HG03280 (cell line): ENCODE results near the gene DOC2A.
"Not testable (repeated sequence)": the region's sequence is repeated elsewhere in the genome, so short reads cannot be mapped to it uniquely, and the experiment has no call there.

Source experiments
- ATAC-seq: cut with Tn5 transposase; IDR thresholded peaks from one replicate; pipeline ENCODE4 v1.9.1; 2021; ENCODE audit warnings: mild to moderate bottlenecking, moderate library complexity; ENCODE audit not compliant: unreplicated experiment

The DOC2A gene

DNA sequence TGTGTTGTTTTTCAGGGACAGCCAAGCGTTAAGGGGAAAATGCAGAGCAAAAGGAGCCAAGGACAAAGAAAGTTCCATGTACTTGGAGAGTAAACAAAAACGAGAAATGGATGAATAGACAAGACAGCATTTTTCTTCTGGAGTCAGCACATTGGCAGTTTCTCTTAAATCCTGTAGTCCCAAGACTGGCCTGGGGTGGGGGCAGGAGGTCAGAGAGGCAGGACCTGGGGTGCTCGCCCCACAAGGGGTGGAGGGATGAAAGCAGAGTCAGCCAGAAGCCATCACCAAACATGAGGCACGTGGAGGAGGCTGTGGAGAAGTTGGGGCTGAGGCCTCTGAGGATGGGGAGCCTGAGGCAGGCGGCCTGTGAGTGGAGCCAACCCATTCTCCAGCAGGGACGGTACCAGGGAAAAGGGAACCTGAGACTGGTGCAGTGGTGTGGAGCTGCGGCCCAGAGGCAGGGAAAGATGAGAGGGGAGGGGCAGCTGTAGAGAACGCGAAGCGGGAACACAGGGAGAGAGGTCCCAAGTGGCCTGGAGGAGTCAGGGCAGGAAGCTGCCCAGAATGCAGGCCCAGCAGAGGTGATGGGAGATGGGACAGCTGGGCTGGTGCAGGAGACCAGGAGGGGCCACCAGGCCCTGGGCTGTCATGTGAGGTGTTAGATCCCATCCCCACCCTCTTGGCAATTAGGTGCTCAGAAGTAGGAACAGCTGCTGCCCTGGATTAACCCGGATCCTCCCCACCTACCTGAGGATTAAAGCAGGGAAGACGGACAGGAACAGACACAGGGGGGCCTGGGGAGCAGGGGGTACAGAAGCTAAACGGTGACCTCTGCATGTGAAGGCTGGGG lies 17.0 kb upstream of the DOC2A start:
- no peak for ATAC-seq

- no peak for ATAC-seq
Measured at GRCh38 chr16:30026449-30026848, 15.6 kb upstream of the DOC2A start.

DNA sequence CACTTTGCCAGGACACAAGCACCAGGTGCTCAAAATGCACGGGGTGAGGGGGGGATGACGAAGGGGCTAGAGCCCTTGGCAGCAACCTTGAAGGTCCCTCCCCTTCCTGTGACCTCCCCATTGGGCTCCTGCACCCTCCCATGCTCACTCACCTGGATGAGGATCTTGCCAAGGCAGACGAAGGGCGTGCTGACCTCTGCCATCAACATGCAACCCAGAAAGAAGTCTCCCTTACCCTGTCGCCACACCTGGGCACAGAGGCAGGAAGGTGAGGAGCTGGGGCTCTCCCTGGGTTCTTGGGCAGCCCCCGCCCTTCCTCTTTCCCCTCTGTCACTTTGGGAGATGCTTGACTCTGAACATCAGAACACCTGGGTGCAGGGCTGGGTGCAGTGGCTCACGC lies 14.7 kb upstream of the DOC2A start:
- no peak for ATAC-seq

DNA sequence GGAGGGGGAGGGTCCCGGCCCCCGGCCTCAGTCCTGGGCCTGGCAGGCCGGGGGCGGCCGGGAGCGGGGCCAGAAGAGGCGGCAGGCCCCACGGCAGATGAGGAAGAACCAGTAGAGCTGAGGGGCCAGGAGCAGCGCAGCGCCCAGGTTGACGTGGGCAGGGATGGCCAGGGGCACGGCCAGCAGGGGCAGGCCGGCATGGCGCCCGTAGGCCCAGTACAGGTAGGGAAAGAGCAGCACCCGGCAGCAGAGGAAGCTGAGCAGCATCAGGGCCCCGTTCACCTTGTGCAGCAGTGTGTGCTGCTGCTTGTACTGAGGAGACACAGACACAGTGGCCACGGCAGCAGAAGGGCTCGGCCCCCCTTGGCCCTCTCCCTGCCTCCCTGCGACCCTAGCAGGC lies 14.3 kb upstream of the DOC2A start:
- ATAC-seq = no peak

DNA sequence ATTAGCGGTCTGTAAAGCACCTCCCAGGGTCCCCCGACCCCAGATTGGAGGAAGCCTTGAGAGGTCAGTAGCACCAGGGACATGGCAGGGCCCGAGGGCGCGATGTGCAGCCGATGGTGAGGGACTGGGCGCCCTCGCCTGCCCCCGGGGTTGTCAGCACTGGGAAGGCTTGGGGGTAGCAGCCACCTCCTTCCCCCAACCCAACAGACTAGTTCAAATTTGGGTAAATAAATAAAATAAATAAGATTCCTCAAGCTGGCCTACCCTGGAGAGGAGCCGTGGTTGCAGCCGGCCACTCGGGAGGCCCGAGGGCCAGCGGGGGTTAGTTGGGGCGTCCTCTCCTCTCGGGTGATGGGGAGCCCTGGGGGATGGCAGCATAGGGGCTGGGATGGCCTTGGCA lies 13.6 kb upstream of the DOC2A start:
- ATAC-seq = no peak

- no peak for ATAC-seq
Measured at GRCh38 chr16:30023586-30023985, 12.8 kb upstream of the DOC2A start.

DNA sequence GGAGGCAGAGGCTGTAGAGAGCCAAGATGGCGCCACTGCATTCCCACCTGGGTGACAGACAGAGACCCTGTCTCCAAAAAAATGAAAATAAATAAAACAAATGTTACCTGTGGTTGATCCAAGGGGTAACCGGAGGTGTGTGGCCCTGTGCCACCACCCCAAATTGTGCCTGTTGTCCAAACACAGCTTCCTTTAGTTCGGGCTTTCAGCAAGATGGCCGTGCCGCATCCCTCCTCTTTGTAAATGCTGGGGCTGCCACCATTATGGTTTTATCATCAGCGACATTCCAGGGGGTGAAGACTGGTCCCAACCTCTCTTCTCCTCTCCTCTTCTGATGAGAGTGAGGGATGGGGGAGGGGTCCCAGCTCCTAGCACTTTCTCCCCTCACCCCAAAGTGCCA lies 12.1 kb upstream of the DOC2A start, which contains the start of gene C16orf92:
Gene C16orf92 (plus strand): TSS at position 312 of the 400 bp plus-strand sequence. CDS start 143 bp downstream, outside the sequence.
- ATAC-seq = no peak

- ATAC-seq = no peak
Measured at GRCh38 chr16:30018731-30019158, 7.9 kb upstream of the DOC2A start.

GRCh38 chr16:30017937-30018336 lies 7.1 kb upstream of the DOC2A start:
- not testable (repeated sequence) for ATAC-seq

GRCh38 chr16:30017277-30017656 lies 6.4 kb upstream of the DOC2A start:
- ATAC-seq = no peak

DNA sequence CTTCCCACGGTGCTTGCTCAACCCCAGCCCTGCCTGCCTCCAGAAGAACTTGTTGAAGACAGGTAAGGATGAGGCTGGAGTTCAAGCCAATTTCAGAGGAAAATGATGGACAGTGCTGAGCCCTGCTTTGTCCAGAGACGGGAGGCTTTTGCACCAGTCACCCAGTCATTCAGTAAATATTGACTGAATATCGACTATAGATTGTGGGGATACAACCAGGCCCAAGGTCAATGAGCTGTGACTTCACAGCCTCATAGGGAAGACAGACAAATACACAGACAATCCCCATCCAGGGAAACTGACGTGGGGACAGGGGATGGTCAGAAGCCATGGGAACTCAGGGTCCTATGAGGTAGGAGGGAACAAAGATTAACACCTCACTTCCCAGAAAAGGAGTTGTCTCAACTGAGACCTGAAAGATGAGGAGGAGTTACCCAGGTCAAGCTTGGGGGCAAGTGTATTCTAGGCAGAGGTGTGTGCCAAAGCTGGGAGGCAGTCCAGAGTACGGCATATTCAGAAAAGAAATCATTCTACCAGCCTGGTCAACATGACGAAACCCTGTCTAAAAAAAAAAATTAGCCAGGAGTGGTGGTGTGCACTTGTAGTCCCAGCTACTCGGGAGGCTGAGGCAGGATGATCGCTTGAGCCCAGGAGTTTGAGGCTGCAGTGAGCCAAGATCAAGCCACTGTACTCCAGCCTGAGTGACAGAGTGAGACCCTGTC lies 5.9 kb upstream of the DOC2A start:
- ATAC-seq = no peak

GRCh38 chr16:30015450-30015849 lies 4.6 kb upstream of the DOC2A start:
- not testable (repeated sequence) for ATAC-seq

- ATAC-seq = not testable (repeated sequence)
Measured at GRCh38 chr16:30012598-30012997, 1.8 kb upstream of the DOC2A start.

GRCh38 chr16:30011714-30012504 lies 1.1 kb upstream of the DOC2A start:
- no peak for ATAC-seq

DNA sequence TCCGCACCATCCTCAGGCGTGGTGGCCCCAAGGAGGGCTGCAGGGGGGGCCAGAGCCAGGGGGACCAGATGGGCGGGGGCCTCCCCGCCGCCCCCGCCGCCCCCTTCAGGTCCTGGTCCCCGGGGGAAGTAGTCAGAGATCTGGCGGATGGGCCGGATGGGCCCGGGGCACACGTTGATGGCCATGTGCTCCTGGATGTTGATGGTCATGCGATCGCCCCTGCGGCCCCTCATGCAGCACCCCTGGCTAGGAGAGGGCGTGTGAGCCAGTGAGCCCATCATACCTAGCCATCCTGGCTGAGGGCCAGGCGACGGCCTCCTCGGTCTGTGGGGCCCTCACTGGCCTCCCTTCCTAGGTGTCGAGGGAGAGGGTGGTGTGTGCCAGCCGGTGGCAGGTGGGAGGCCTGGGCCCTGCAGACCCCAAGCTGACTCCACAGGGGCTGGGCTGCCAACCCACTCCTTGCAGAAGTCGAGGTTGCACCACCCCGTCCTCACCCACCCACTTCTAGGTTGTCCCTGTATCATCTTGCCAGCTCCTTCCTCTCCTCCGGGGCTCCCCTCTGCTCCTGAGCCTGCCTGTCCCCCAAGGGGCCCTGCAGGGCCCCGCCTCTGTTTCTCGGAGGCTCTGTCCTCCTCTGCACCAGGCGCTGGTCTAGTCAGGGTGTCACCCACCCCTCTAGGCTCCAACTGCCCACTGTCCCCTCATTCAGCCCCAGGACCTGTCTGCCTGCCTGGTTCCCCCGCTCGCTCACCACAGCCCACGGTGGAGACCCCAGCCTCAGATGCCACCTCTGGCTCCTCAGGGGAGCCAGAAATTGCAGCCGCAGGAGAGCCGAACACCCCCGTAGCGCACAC lies 610 bp downstream of the DOC2A start:
- ATAC-seq = no peak

DNA sequence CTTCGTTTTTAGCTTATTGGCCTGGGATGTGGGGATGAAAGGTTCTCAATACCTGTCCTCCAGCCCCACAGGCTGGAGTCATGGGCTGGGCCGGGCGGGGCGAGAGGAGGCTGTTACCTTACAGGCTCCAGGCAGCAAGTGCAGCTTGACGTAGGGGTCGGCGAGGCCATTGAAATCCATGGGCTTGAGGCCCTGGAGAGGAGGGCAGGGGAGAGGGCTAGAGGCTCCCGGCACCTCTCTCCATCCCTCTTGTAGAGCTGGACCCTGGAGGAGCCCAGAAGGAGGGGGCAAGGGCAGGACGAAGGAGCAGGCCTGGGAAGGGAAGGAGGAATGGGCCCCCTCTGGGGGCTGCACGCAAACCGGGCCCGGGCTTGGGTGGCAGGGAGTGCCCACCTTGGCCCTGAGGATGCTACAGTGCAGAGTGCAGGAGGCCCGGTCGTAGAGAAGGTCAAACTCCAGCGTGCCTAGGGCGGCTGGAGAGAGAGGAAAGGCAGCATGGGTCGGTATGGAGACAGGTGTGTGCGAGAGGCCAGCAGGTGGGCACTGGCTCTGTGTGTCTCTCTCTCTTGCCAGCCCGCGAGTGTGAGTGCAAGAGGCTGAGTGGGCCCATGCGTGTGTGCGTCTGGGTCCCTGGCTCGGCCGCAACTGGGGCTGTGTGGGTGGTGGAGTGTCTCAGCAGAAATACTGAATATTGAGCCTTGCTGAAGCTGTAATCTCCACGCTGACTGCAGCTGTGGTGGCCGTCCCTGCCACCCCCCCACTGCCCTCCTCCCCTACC lies 1.6 kb downstream of the DOC2A start:
- ATAC-seq = no peak

DNA sequence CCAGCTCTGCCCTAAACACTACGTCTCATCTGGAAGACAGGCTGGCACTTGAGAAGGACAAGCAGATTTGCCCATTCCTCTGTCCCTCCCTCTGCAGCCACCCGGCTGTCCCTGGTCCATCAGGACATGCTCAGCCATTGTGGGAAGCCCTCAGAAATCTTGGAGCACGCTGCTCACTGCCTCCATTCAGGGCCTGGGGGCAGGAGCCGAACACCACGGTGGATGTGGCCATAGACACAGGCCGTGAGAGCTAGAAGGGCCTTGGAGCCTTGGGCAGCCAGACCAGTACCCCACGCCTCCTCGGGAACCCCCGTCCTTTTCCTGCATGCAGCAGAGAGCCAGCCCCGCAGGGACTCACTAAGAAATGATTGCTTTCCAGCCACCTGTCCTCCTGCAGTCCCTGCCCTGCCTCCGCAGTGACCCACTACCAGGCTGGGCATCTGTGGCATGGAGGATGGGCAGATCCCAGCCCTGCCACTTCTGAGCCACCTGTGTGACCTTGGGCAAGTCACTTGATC lies 3.4 kb downstream of the DOC2A start:
- no peak for ATAC-seq

GRCh38 chr16:30006659-30007377 lies 4.0 kb downstream of the DOC2A start:
- ATAC-seq = no peak

DNA sequence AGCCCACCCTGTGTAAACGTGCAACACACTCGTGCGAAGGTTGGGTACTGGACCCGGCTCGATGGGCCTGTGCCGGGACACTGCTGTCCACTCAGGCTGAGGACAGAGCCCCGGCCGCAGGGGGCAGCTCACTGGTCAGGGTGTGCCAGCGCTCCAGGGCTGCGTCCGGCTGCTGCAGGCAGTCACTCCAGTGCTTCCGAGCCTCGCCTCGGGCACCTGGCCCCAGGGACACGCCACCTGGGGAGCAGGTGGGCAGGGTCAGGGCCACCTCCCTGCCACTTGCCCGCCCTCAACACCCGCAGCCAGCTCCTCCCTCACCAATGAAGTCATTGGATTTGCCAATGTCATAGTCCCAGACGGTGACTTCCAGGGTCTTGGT lies 4.7 kb downstream of the DOC2A start:
- ATAC-seq = no peak
